GM12892 (cell line): Measurements from ENCODE around the gene DNTTIP2.
"Not testable (repeated sequence)": the region's sequence is repeated elsewhere in the genome, so short reads cannot be mapped to it uniquely, and the experiment has no call there.

Experiments
- POLR2A ChIP-seq: IDR thresholded peaks from 2 replicates; pipeline ENCODE4 v1.6.1; 2011; ENCODE audit warnings: low read depth, low read length, control low read depth
- POLR2AphosphoS5 ChIP-seq: IDR thresholded peaks from 2 replicates; pipeline ENCODE4 v1.6.1; 2011; ENCODE audit warnings: low read depth, low read length, control low read depth
- TAF1 ChIP-seq: IDR thresholded peaks from 2 replicates; pipeline ENCODE4 v1.6.1; 2011; ENCODE audit warnings: low read depth, mild to moderate bottlenecking, control low read depth, low read length, borderline replicate concordance

DNA sequence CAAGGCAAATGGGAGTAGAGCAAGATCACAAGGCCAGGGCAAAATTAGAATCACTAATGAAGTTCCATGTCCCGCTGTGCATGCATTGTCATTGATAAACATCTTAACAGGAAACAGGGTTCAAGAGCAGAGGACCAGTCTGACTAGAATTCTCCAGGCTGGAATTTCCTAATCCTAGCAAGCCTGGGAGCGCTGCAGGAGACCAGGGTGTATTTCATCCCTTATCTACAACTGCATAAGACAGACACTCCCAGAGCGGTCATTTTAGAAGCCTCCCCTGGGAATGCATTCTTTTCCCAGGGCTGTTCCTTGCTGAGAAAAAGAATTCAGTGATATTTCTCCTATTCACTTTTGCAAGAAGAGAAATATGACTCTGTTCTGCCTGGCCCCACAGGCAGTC lies 45.7 kb downstream of the DNTTIP2 start:
- TF ChIP-seq POLR2A, POLR2AphosphoS5, TAF1: not testable (repeated sequence)
